ENCODE data around the gene GPS2.

DNA sequence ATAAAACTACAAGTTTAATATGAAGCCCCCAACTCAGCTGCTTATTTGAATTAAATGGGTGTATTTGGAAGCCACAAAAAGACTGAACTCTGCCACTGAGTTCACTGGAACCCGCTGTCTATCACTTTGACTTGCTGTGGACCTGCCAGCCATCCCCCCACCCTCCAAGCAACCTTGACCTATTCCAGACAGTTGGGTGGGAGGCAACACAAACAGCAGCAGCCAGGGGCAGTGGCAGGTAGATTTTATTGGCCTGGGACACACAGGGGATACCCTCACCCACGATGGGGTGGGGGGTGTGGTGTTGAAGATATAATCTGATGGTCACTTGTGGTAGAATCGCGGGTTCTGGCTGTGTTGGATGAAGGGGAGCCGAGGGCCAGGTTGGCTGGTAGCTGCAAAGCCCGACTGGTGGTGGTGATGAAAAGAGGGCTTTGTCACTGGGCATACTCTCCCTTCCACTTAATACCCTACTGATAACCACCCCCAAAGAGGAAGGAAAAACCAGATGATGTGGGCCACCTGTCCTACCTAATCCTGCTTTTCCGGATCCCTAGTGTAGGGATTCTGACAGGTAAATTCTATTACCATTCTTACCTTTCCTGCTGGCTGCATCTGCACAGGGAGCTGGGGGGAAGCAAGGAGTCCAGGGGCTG lies 2.6 kb downstream of the GPS2 start:
- TF ChIP-seq, protein P1, sequence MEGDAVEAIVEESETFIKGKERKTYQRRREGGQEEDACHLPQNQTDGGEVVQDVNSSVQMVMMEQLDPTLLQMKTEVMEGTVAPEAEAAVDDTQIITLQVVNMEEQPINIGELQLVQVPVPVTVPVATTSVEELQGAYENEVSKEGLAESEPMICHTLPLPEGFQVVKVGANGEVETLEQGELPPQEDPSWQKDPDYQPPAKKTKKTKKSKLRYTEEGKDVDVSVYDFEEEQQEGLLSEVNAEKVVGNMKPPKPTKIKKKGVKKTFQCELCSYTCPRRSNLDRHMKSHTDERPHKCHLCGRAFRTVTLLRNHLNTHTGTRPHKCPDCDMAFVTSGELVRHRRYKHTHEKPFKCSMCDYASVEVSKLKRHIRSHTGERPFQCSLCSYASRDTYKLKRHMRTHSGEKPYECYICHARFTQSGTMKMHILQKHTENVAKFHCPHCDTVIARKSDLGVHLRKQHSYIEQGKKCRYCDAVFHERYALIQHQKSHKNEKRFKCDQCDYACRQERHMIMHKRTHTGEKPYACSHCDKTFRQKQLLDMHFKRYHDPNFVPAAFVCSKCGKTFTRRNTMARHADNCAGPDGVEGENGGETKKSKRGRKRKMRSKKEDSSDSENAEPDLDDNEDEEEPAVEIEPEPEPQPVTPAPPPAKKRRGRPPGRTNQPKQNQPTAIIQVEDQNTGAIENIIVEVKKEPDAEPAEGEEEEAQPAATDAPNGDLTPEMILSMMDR (IDR thresholded peaks at IDR 0.05): no peak
- TF ChIP-seq POLR2A (IDR thresholded peaks at IDR 0.05) (no peak), EP300 (IDR thresholded peaks at IDR 0.05) (no peak), POLR2AphosphoS5 (IDR thresholded peaks at IDR 0.05) (no peak)
